ENCODE data around the gene GCNA. TPM values are rescaled to one million over a fixed set of nuclear protein-coding genes. Genes with fewer than 3 reads are reported as not detected.

GCNA gene
- total and polyA plus RNA-seq, 10 of the 15 experiments (the other 5 are each of a cell fraction or from before 2014, with no cell fraction given) = 0.37 to 1.6 (median 0.90) TPM

DNA sequence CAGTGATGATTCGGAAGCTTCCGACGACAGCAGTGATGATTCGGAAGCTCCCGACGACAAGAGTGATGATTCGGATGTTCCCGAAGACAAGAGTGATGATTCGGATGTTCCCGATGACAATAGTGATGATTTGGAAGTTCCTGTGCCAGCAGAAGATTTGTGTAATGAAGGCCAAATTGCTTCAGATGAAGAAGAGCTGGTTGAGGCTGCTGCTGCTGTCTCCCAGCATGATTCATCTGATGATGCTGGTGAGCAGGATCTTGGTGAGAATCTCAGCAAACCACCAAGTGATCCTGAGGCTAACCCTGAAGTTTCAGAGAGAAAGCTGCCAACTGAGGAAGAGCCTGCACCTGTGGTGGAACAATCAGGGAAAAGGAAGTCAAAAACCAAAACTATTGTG, 25.9 kb downstream of the GCNA start:
- RAD21 ChIA-PET (ENCODE audit: unreplicated experiment) = no interaction called here
- ATAC-seq (no peak), DNase-seq (ENCODE audit: low read depth, low spot score) (no peak), FAIRE-seq (no peak)
- no peak overlapping the region for H2AFZ ChIP-seq (ENCODE audit: control insufficient read depth, low read depth, low read length)
- H3K9ac ChIP-seq (ENCODE audit: control insufficient read depth, insufficient read depth, low read length) = no peak overlapping the region
- no peak overlapping the region for H3K4me3 ChIP-seq
- H3K27ac ChIP-seq (ENCODE audit: control insufficient read depth, insufficient read depth) = no peak overlapping the region
- POLR2A ChIA-PET = no interaction called here
- TF ChIP-seq E2F4 (IDR thresholded peaks at IDR 0.05; ENCODE audit: low read depth, low read length) (no peak), SPI1 (IDR thresholded peaks at IDR 0.05; ENCODE audit: borderline replicate concordance, insufficient read depth, low read depth, low read length) (no peak), EED (IDR thresholded peaks at IDR 0.05; ENCODE audit: low read depth) (no peak), SMARCA5 (IDR thresholded peaks at IDR 0.05) (no peak), NFXL1 (IDR thresholded peaks at IDR 0.05; ENCODE audit: borderline replicate concordance) (no peak), MEF2A (IDR thresholded peaks at IDR 0.05; ENCODE audit: insufficient read depth, low read depth, low read length) (no peak), IRF3 (IDR thresholded peaks at IDR 0.05) (no peak), HCFC1 (IDR thresholded peaks at IDR 0.05; ENCODE audit: low read length) (no peak), IRF4 (IDR thresholded peaks at IDR 0.05; ENCODE audit: low read depth, low read length) (no peak), BMI1 (IDR thresholded peaks at IDR 0.05; ENCODE audit: borderline replicate concordance) (no peak)
- TF ChIP-seq, protein P1, sequence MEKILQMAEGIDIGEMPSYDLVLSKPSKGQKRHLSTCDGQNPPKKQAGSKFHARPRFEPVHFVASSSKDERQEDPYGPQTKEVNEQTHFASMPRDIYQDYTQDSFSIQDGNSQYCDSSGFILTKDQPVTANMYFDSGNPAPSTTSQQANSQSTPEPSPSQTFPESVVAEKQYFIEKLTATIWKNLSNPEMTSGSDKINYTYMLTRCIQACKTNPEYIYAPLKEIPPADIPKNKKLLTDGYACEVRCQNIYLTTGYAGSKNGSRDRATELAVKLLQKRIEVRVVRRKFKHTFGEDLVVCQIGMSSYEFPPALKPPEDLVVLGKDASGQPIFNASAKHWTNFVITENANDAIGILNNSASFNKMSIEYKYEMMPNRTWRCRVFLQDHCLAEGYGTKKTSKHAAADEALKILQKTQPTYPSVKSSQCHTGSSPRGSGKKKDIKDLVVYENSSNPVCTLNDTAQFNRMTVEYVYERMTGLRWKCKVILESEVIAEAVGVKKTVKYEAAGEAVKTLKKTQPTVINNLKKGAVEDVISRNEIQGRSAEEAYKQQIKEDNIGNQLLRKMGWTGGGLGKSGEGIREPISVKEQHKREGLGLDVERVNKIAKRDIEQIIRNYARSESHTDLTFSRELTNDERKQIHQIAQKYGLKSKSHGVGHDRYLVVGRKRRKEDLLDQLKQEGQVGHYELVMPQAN (conservative IDR thresholded peaks at IDR 0.05) = no peak
- TF ChIP-seq, protein P2, sequence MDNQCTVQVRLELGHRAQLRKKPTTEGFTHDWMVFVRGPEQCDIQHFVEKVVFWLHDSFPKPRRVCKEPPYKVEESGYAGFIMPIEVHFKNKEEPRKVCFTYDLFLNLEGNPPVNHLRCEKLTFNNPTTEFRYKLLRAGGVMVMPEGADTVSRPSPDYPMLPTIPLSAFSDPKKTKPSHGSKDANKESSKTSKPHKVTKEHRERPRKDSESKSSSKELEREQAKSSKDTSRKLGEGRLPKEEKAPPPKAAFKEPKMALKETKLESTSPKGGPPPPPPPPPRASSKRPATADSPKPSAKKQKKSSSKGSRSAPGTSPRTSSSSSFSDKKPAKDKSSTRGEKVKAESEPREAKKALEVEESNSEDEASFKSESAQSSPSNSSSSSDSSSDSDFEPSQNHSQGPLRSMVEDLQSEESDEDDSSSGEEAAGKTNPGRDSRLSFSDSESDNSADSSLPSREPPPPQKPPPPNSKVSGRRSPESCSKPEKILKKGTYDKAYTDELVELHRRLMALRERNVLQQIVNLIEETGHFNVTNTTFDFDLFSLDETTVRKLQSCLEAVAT (IDR thresholded peaks at IDR 0.05) = no peak
- SMC1A ChIA-PET (ENCODE audit: uncharacterized antibody, unreplicated experiment) = interaction anchor here (0.6 kb wide), 1 partner anchor 214 kb away, joined by 3 read pairs; no protein-coding TSS in a partner anchor
- no peaks in the 10 kb centered on the region for H4K20me1 ChIP-seq (ENCODE audit: control insufficient read depth, insufficient read depth)
- no peak overlapping the region for H3K4me2 ChIP-seq (ENCODE audit: control insufficient read depth, insufficient read depth)
- in situ Hi-C loops (cut with MboI) (no loop called here), intact Hi-C loops (cut with micrococcal nuclease; ENCODE audit: unreplicated experiment) (no loop called here)
- H3K9me3 ChIP-seq (replicated peaks; ENCODE audit: control insufficient read depth, insufficient read depth, low read length) = no peaks in the 10 kb centered on the region; the same call in 2 of the 3 replicates
- BruUV-seq (replicated peaks) = no TSS peak
- H3K27me3 ChIP-seq (replicated peaks in 1 of 2; ENCODE audit: control insufficient read depth in 2 of 2, insufficient read depth in 2 of 2, low read length in 1 of 2) = no peaks in the 10 kb centered on the region
- no peaks in the 10 kb centered on the region for H3K4me1 ChIP-seq (ENCODE audit: control insufficient read depth, insufficient read depth, low read length)
- no peaks in the 10 kb centered on the region for H3K79me2 ChIP-seq (ENCODE audit: control insufficient read depth, insufficient read depth, low read length)
- H3K36me3 ChIP-seq (ENCODE audit: control insufficient read depth in 2 of 2, insufficient read depth in 2 of 2, low read length in 1 of 2) = peaks cover 0 to 4% of the 10 kb centered on the region in 2 experiments; a peak in 3 of 4 replicates
- CTCF ChIA-PET = no interaction called here
- 89% methylated on average over 10 of the region's 10 CpGs for WGBS (ENCODE audit: insufficient coverage, insufficient replicate concordance, low lambda C conversion rate, missing lambda C conversion rate)
